Measurements from ENCODE around the gene HDAC8.

- TF ChIP-seq ZNF175 (CRISPR knock-in tag; IDR thresholded peaks at IDR 0.05; ENCODE audit: low read depth) (no peak), POLR3G (IDR thresholded peaks at IDR 0.05; ENCODE audit: extremely low read depth, insufficient read length, insufficient replicate concordance) (no peak), CTCF (IDR thresholded peaks at IDR 0.05 in 2 of 3, conservative IDR thresholded peaks at IDR 0.05 in 1 of 3; ENCODE audit: insufficient read depth in 2 of 3, low read depth in 1 of 3, low read length in 3 of 3) (no peak), CBX5 (IDR thresholded peaks at IDR 0.05; ENCODE audit: borderline replicate concordance, low read depth) (no peak), POLR2A (conservative IDR thresholded peaks at IDR 0.05) (no peak), EZH2 (IDR thresholded peaks at IDR 0.05; ENCODE audit: borderline replicate concordance, low read depth, low read length) (no peak), TRIM28 (IDR thresholded peaks at IDR 0.05) (no peak), SNRNP70 (optimal IDR thresholded peaks at IDR 0.05; ENCODE audit: low read depth, low read length) (no peak), ZNF785 (CRISPR knock-in tag; IDR thresholded peaks at IDR 0.05) (no peak)
Observed at GRCh38 chrX:72477376-72477775, 95.3 kb downstream of the HDAC8 start.
